ENCODE data around the gene SLAIN1.

GRCh38 chr13:77699059-77699680 lies 1.7 kb downstream of the SLAIN1 start:
- TF ChIP-seq POLR2A (IDR thresholded peaks at IDR 0.05) (no peak), EP300 (IDR thresholded peaks at IDR 0.05) (no peak), CTCF (IDR thresholded peaks at IDR 0.05) (no peak)

All from sigmoid colon (tissue), 4 donors.